Endothelial cell of umbilical vein (primary cell): ENCODE data around the gene NAPA. TPM values are rescaled to one million over a fixed set of nuclear protein-coding genes. Genes with fewer than 3 reads are reported as not detected.

Source experiments
- BruUV-seq: library from RNA; stranded (reverse); fragments of 400-500 nt; replicated peaks from 2 replicates; lab custom pipeline; 2021; lab: Mats Ljungman, UMichigan
- CTCF ChIA-PET: fragments of 300-600, 350-600 bp; sonication (Branson Sonifier 250); formaldehyde crosslinking; loops from one replicate; lab custom pipeline; 2021; ENCODE audit warnings: antibody characterized with exemption, inconsistent platforms; lab: Charles Lee
- POLR2A ChIA-PET: fragments of 300-600, 350-600 bp; sonication (Branson Sonifier 250); formaldehyde crosslinking; loops from one replicate; lab custom pipeline; 2021; ENCODE audit warnings: antibody characterized with exemption, inconsistent platforms; lab: Charles Lee
- DNase-seq: peaks from one replicate; pipeline ENCODE4 v3.0.0-alpha.2; 2011; ENCODE audit warnings: low read depth, low spot score
- FAIRE-seq: peaks from 2 replicates; lab custom pipeline; 2011; peaks lifted over from hg19 to GRCh38; lab: Jason Lieb, UNC
- H2AFZ ChIP-seq: 2 replicates; pipeline ENCODE4 v1.6.0; 2012; ENCODE audit warnings: low read depth, low read length, control low read depth, inconsistent platforms
- H3K27ac ChIP-seq: 2 replicates; pipeline ENCODE4 v1.5.1; 2011; ENCODE audit warnings: low read depth, mild to moderate bottlenecking, control low read depth, low read length, moderate library complexity; ENCODE audit not compliant: insufficient read depth
- H3K27me3 ChIP-seq, 2 experiments: 2 replicates each; pipeline versions ENCODE4 v1.6.0 to v1.6.1; 2011; ENCODE audit warnings: low read length in 2 of 2, mixed read lengths in 1 of 2; ENCODE audit not compliant: control insufficient read depth in 2 of 2, insufficient read depth in 2 of 2
- H3K36me3 ChIP-seq, 2 experiments: 2 replicates in 1 of 2; 3 replicates in 1 of 2; pipeline ENCODE4 v1.5.1; 2011; ENCODE audit warnings: low read length in 2 of 2, mild to moderate bottlenecking in 1 of 2, moderate library complexity in 1 of 2; ENCODE audit not compliant: control insufficient read depth in 2 of 2, insufficient read depth in 2 of 2; ENCODE audit errors: extremely low read depth in 1 of 2
- H3K4me1 ChIP-seq: 3 replicates; pipeline ENCODE4 v1.5.1; 2011; ENCODE audit warnings: mild to moderate bottlenecking, low read length; ENCODE audit not compliant: control insufficient read depth, insufficient read depth; ENCODE audit errors: extremely low read depth
- H3K4me2 ChIP-seq: 2 replicates; pipeline ENCODE4 v1.6.1; 2011; ENCODE audit warnings: low read length, control low read depth, mixed read lengths; ENCODE audit not compliant: insufficient read depth
- H3K4me3 ChIP-seq, 3 experiments: fragments of 200-600 bp in 1 of 3; sonication (generic), shearing (Covaris generic) in 1 of 3; replicated peaks in 1 of 3; 2 replicates each; pipeline ENCODE4 v1.5.1; 2011 to 2016; ENCODE audit warnings: control low read depth in 3 of 3, low read length in 3 of 3, mild to moderate bottlenecking in 2 of 3, inconsistent platforms in 1 of 3, low read depth in 1 of 3, moderate library complexity in 1 of 3; ENCODE audit not compliant: insufficient read depth in 1 of 3
- H3K79me2 ChIP-seq: 2 replicates; pipeline ENCODE4 v1.6.0; 2012; ENCODE audit warnings: low read length, inconsistent platforms; ENCODE audit not compliant: control insufficient read depth, insufficient read depth
- H3K9ac ChIP-seq: replicated peaks from 2 replicates; pipeline ENCODE3; 2011; ENCODE audit warnings: low read length, control low read depth; ENCODE audit not compliant: insufficient read depth; ENCODE audit errors: extremely low read depth
- H3K9me1 ChIP-seq: replicated peaks from 3 replicates; pipeline ENCODE4 v1.6.0; 2011; ENCODE audit warnings: mild to moderate bottlenecking, low read length; ENCODE audit not compliant: control insufficient read depth, insufficient read depth; ENCODE audit errors: extremely low read depth
- H3K9me3 ChIP-seq: replicated peaks from 2 replicates; pipeline ENCODE4 v1.5.1; 2012; ENCODE audit warnings: low read length, inconsistent platforms; ENCODE audit not compliant: control insufficient read depth, insufficient read depth
- H4K20me1 ChIP-seq: replicated peaks from 2 replicates; pipeline ENCODE3; 2011; ENCODE audit warnings: mild to moderate bottlenecking, low read length; ENCODE audit not compliant: control insufficient read depth, insufficient read depth; ENCODE audit errors: extremely low read depth
- EZH2 ChIP-seq: IDR thresholded peaks from 2 replicates; pipeline ENCODE4 v1.6.1; 2012; ENCODE audit warnings: borderline replicate concordance, low read depth, mild to moderate bottlenecking, moderate library complexity, low read length, inconsistent platforms; ENCODE audit not compliant: severe bottlenecking
- FOS ChIP-seq: IDR thresholded peaks from 2 replicates; pipeline ENCODE4 v1.6.1; 2011; ENCODE audit warnings: mild to moderate bottlenecking, low read length, moderate library complexity, borderline replicate concordance; ENCODE audit not compliant: insufficient read depth
- GATA2 ChIP-seq: IDR thresholded peaks from 2 replicates; pipeline ENCODE4 v1.7.0; 2011; ENCODE audit warnings: low read depth, mild to moderate bottlenecking, moderate library complexity, mixed read lengths, low read length; ENCODE audit not compliant: insufficient read length, insufficient read depth
- JUN ChIP-seq: IDR thresholded peaks from 2 replicates; pipeline ENCODE4 v1.6.1; 2011; ENCODE audit warnings: borderline replicate concordance, low read depth; ENCODE audit not compliant: insufficient read length, insufficient read depth
- MYC ChIP-seq: IDR thresholded peaks from one replicate; pipeline ENCODE4 v1.6.1; 2011; ENCODE audit warnings: mild to moderate bottlenecking, low read depth, low read length
- POLR2A ChIP-seq: IDR thresholded peaks from 2 replicates; pipeline ENCODE4 v1.6.1; 2012; ENCODE audit warnings: low read depth, mild to moderate bottlenecking, control low read depth, low read length
- POLR2AphosphoS5 ChIP-seq: IDR thresholded peaks from 2 replicates; pipeline ENCODE4 v1.6.1; 2012; ENCODE audit warnings: low read depth, mild to moderate bottlenecking, control low read depth, low read length, moderate library complexity; ENCODE audit not compliant: insufficient read depth
- dilution Hi-C: fragments of 300-500 bp; cut with MboI; formaldehyde crosslinking; loops from one replicate; pipeline ENCODE4 v1.15.0; 2019; ENCODE audit warnings: low sequenced_read_pairs; ENCODE audit not compliant: extremely low pct_ligation_motif_present
- intact Hi-C: fragments of 100-400 bp; cut with micrococcal nuclease; formaldehyde crosslinking; loops from one replicate; pipeline ENCODE4 v1.10.0; 2022
- polyA plus RNA-seq, 4 experiments: library from polyadenylated mRNA; depleted of rRNA in 3 of 4; stranded (reverse) in 3 of 4; unstranded in 1 of 4; fragments of >200 nt; gene quantifications; 2 replicates each; pipeline versions ENCODE4 v1.2.1 to v1.2.3, GENCODE V29; 2011 to 2012; ENCODE audit warnings: missing spikeins in 1 of 4
- total RNA-seq: library from RNA; stranded (reverse); gene quantifications from 2 replicates; pipeline ENCODE4 v1.2.3, GENCODE V29; 2021
- TF ChIP-seq, protein P1 (sequence below), 2 donors: IDR thresholded peaks; 1 replicate in 1 of 2; 2 replicates in 1 of 2; pipeline ENCODE4 v1.5.1; 2011; ENCODE audit warnings: low read length in 2 of 2, mild to moderate bottlenecking in 2 of 2, moderate library complexity in 2 of 2, control low read depth in 1 of 2, inconsistent platforms in 1 of 2, low read depth in 1 of 2; ENCODE audit not compliant: insufficient read depth in 1 of 2; ENCODE audit errors: extremely low read depth in 1 of 2
- TF ChIP-seq, protein P2 (sequence below): IDR thresholded peaks from 2 replicates; pipeline ENCODE4 v1.6.1; 2011; ENCODE audit not compliant: insufficient read depth, insufficient read length

Gene NAPA
- total and polyA plus RNA-seq, 2 donors (not counting 3 experiments of a cell fraction or from before 2014, with no cell fraction given), result 107 to 154 TPM

DNA sequence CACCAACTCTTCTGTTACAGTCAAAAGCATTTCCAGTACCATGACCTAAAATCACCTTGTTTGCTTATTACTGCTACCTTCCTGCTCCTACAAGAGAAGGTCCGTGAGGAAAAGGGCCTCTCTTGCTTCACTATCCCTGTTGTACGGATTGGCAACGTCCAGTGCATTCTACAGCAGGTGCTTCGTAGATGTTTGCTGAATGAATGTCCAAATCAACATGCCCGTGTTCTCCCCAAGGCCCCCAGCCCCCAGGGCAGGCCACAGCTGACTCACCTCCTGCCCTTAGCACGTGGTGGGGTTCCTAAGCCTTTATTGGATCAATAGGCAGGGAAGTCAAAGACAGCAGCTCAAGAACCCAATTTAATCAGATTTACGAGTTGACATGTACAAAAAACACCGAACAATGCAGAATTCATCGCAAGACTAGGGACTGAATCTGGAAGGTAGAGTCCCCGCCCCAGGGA is 5.5 kb upstream of the NAPA start:
- Histone ChIP-seq H3K36me3 (no peaks in the 10 kb centered on the region), H3K27me3 (no peaks in the 10 kb centered on the region), H3K9me3 (no peaks in the 10 kb centered on the region), H4K20me1 (no peaks in the 10 kb centered on the region), H2AFZ (no peak overlapping the region), H3K9ac (no peak overlapping the region), H3K4me1 (peaks cover 9% of the 10 kb centered on the region), H3K4me2 (no peak overlapping the region), H3K79me2 (no peaks in the 10 kb centered on the region), H3K4me3 (no peak overlapping the region), H3K27ac (no peak overlapping the region), H3K9me1 (no peaks in the 10 kb centered on the region)
- dilution Hi-C loops, result no loop called here
- ChIA-PET CTCF (interaction anchor here (1.2 to 2.2 kb wide), 5 partner anchors 10 to 178 kb away, joined by 3 to 7 read pairs (median 4); no protein-coding TSS in a partner anchor), POLR2A (no interaction called here)
- FAIRE-seq (no peak), DNase-seq (no peak)
- TF ChIP-seq MYC (no peak), POLR2A (no peak), FOS (no peak), POLR2AphosphoS5 (no peak), JUN (no peak), GATA2 (no peak), EZH2 (no peak)
- TF ChIP-seq, protein P1, sequence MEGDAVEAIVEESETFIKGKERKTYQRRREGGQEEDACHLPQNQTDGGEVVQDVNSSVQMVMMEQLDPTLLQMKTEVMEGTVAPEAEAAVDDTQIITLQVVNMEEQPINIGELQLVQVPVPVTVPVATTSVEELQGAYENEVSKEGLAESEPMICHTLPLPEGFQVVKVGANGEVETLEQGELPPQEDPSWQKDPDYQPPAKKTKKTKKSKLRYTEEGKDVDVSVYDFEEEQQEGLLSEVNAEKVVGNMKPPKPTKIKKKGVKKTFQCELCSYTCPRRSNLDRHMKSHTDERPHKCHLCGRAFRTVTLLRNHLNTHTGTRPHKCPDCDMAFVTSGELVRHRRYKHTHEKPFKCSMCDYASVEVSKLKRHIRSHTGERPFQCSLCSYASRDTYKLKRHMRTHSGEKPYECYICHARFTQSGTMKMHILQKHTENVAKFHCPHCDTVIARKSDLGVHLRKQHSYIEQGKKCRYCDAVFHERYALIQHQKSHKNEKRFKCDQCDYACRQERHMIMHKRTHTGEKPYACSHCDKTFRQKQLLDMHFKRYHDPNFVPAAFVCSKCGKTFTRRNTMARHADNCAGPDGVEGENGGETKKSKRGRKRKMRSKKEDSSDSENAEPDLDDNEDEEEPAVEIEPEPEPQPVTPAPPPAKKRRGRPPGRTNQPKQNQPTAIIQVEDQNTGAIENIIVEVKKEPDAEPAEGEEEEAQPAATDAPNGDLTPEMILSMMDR (IDR thresholded peaks at IDR 0.05; ENCODE audit: extremely low read depth in 1 of 2, insufficient read depth in 1 of 2, low read depth in 1 of 2, low read length in 2 of 2), result no peak
- TF ChIP-seq, protein P2, sequence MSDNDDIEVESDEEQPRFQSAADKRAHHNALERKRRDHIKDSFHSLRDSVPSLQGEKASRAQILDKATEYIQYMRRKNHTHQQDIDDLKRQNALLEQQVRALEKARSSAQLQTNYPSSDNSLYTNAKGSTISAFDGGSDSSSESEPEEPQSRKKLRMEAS, result no peak
- BruUV-seq, result no TSS peak
- intact Hi-C loops, result no loop called here
